Smooth muscle cell (in vitro differentiated cells): ENCODE measurements around the gene TMEM184A. TPM values are rescaled to one million over a fixed set of nuclear protein-coding genes. Genes with fewer than 3 reads are reported as not detected.
"Not testable (repeated sequence)": the region's sequence is repeated elsewhere in the genome, so short reads cannot be mapped to it uniquely, and the experiment has no call there.

Experiments used
- DNase-seq: peaks from one replicate; lab custom pipeline; 2025; ENCODE audit not compliant: unreplicated experiment; lab: John Stamatoyannopoulos, UW
- H2AFZ ChIP-seq: fragments of 200-600 bp; sonication (generic); 2 replicates; pipeline ENCODE4 v1.6.0; 2016; ENCODE audit warnings: antibody characterized with exemption, low read depth, mild to moderate bottlenecking
- H3F3A ChIP-seq: fragments of 200-600 bp; sonication (generic); 2 replicates; pipeline ENCODE4 v1.6.0; 2017; ENCODE audit warnings: antibody characterized with exemption, low read depth
- H3K27ac ChIP-seq: fragments of 200-600 bp; sonication (generic); 2 replicates; pipeline ENCODE4 v1.5.1; 2016; ENCODE audit warnings: low read depth, mild to moderate bottlenecking
- H3K27me3 ChIP-seq: fragments of 200-600 bp; sonication (generic); 2 replicates; pipeline ENCODE4 v1.6.1; 2016; ENCODE audit warnings: low read depth, mild to moderate bottlenecking
- H3K36me3 ChIP-seq: fragments of 200-600 bp; sonication (generic); 2 replicates; pipeline ENCODE4 v1.5.1; 2016; ENCODE audit warnings: low read depth
- H3K4me1 ChIP-seq: fragments of 200-600 bp; sonication (generic); 2 replicates; pipeline ENCODE4 v1.5.1; 2016; ENCODE audit warnings: low read depth
- H3K4me2 ChIP-seq: fragments of 200-600 bp; sonication (generic); 2 replicates; pipeline ENCODE4 v1.6.0; 2016; ENCODE audit warnings: mild to moderate bottlenecking
- H3K4me3 ChIP-seq: fragments of 200-600 bp; sonication (generic); 2 replicates; pipeline ENCODE4 v1.5.1; 2016; ENCODE audit warnings: mild to moderate bottlenecking
- H3K79me2 ChIP-seq: fragments of 200-600 bp; sonication (generic); 2 replicates; pipeline ENCODE4 v1.6.0; 2016; ENCODE audit warnings: low read depth, mild to moderate bottlenecking
- H3K9ac ChIP-seq: fragments of 200-600 bp; sonication (generic); 2 replicates; pipeline ENCODE4 v1.6.0; 2016; ENCODE audit warnings: low read depth
- H3K9me3 ChIP-seq: fragments of 200-600 bp; sonication (generic); replicated peaks from 2 replicates; pipeline ENCODE4 v1.5.1; 2016; ENCODE audit warnings: low read depth
- H4K20me1 ChIP-seq: fragments of 200-600 bp; sonication (generic); 2 replicates; pipeline ENCODE4 v1.6.0; 2016; ENCODE audit warnings: low read depth
- WGBS: methylation state at CpG from one replicate; pipeline ENCODE4 v1.1.7; 2016; ENCODE audit warnings: low lambda C conversion rate; 5-methylcytosine and 5-hydroxymethylcytosine counted together
- polyA plus RNA-seq: library from polyadenylated mRNA; unstranded; fragments of >200 nt; fragmentation: Nextera tagmentation; extraction: Ambion mirVana; gene quantifications from 2 replicates; pipeline ENCODE4 v1.2.1, GENCODE V29; 2016
- total RNA-seq: library from RNA; depleted of rRNA; stranded (reverse); fragments of >200 nt; gene quantifications from 2 replicates; pipeline ENCODE4 v1.2.3, GENCODE V29; 2014
- TF ChIP-seq, protein P1 (sequence below): fragments of 200-600 bp; sonication (generic); IDR thresholded peaks from 2 replicates; pipeline ENCODE4 v1.5.1; 2017; ENCODE audit warnings: borderline replicate concordance, mild to moderate bottlenecking, antibody characterized with exemption; ENCODE audit not compliant: insufficient read depth, poor library complexity, severe bottlenecking

TMEM184A gene
- total and polyA plus RNA-seq, 2 experiments from 2014 or later = 1.6 to 4.8 TPM

GRCh38 chr7:1586126-1586826 is 30.3 kb upstream of the TMEM184A start:
- no peaks in the 10 kb centered on the region for H3K79me2 ChIP-seq
- no peaks in the 10 kb centered on the region for H3F3A ChIP-seq
- no peaks in the 10 kb centered on the region for H3K4me1 ChIP-seq
- no peak for DNase-seq
- no peak overlapping the region for H3K27ac ChIP-seq
- H3K4me2 ChIP-seq = no peak overlapping the region
- no peak overlapping the region for H2AFZ ChIP-seq
- WGBS = 97% methylated on average over 30 of the region's 34 CpGs
- H4K20me1 ChIP-seq = no peaks in the 10 kb centered on the region
- no peaks in the 10 kb centered on the region for H3K9me3 ChIP-seq
- no peak overlapping the region for H3K4me3 ChIP-seq
- TF ChIP-seq, protein P1, sequence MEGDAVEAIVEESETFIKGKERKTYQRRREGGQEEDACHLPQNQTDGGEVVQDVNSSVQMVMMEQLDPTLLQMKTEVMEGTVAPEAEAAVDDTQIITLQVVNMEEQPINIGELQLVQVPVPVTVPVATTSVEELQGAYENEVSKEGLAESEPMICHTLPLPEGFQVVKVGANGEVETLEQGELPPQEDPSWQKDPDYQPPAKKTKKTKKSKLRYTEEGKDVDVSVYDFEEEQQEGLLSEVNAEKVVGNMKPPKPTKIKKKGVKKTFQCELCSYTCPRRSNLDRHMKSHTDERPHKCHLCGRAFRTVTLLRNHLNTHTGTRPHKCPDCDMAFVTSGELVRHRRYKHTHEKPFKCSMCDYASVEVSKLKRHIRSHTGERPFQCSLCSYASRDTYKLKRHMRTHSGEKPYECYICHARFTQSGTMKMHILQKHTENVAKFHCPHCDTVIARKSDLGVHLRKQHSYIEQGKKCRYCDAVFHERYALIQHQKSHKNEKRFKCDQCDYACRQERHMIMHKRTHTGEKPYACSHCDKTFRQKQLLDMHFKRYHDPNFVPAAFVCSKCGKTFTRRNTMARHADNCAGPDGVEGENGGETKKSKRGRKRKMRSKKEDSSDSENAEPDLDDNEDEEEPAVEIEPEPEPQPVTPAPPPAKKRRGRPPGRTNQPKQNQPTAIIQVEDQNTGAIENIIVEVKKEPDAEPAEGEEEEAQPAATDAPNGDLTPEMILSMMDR = no peak
- no peaks in the 10 kb centered on the region for H3K36me3 ChIP-seq
- H3K27me3 ChIP-seq = no peaks in the 10 kb centered on the region
- H3K9ac ChIP-seq = no peak overlapping the region

DNA sequence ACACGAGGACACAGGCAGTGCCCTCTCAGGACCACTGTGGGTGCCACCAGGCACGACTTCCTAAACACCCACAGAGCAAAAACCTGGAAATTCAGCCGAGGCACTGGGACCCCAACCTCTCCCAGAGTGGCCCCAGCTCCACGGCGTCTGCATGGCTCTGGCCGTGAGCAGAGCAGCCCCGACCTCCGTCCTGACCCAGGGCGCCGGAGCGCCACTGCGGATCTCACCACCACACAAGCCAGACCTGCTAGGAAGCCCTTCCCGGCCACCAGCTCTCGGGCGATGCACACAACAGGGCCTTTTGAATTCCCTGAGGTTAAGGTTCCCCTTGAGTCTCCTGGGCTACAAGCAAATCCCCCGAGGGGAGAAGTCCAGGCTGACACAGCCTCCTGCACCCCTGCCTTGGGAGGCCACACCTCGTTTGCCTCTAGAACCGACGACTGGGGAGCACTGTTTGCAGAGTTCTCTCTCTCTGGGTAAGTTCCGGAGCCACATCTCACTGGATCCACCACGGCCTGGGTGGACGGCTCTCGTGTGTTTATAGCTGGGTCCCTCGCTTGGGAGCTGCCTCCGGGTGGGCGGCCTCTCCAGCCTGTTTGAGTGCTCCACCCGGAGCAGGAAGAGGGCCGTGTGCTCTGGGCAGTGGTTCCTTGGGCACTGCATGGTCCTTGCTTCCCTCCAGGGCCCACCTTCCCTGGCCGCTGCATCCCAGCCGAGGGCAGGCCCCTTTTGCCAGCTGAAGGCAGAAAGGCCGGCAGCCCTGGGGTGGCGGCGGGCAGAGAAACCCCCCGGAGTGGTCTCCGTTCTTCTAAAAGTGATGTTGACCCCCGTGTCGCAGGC is 29.4 kb upstream of the TMEM184A start:
- no peaks in the 10 kb centered on the region for H3K9me3 ChIP-seq
- no peak overlapping the region for H3K4me3 ChIP-seq
- 93% methylated on average over 37 of the region's 37 CpGs for WGBS
- no peak overlapping the region for H3K4me2 ChIP-seq
- H3K27me3 ChIP-seq = no peaks in the 10 kb centered on the region
- no peaks in the 10 kb centered on the region for H3K4me1 ChIP-seq
- TF ChIP-seq, protein P1 = no peak
- H3K9ac ChIP-seq = no peak overlapping the region
- no peaks in the 10 kb centered on the region for H4K20me1 ChIP-seq
- no peak overlapping the region for H2AFZ ChIP-seq
- no peak for DNase-seq
- no peaks in the 10 kb centered on the region for H3F3A ChIP-seq
- H3K36me3 ChIP-seq = no peaks in the 10 kb centered on the region
- no peaks in the 10 kb centered on the region for H3K79me2 ChIP-seq
- no peak overlapping the region for H3K27ac ChIP-seq

- Histone ChIP-seq H4K20me1 (no peaks in the 10 kb centered on the region), H3K36me3 (no peaks in the 10 kb centered on the region), H3K9ac (no peak overlapping the region), H3K9me3 (no peaks in the 10 kb centered on the region), H3K27ac (no peak overlapping the region), H3K4me1 (no peaks in the 10 kb centered on the region), H3K27me3 (no peaks in the 10 kb centered on the region), H3K79me2 (no peaks in the 10 kb centered on the region), H3F3A (no peaks in the 10 kb centered on the region), H3K4me3 (no peak overlapping the region), H3K4me2 (no peak overlapping the region), H2AFZ (no peak overlapping the region)
- TF ChIP-seq, protein P1 = no peak
- DNase-seq = no peak
- 92% methylated on average over 18 of the region's 18 CpGs for WGBS
These were observed 28.7 kb upstream of the TMEM184A start for GRCh38 chr7:1584700-1585099.

DNA sequence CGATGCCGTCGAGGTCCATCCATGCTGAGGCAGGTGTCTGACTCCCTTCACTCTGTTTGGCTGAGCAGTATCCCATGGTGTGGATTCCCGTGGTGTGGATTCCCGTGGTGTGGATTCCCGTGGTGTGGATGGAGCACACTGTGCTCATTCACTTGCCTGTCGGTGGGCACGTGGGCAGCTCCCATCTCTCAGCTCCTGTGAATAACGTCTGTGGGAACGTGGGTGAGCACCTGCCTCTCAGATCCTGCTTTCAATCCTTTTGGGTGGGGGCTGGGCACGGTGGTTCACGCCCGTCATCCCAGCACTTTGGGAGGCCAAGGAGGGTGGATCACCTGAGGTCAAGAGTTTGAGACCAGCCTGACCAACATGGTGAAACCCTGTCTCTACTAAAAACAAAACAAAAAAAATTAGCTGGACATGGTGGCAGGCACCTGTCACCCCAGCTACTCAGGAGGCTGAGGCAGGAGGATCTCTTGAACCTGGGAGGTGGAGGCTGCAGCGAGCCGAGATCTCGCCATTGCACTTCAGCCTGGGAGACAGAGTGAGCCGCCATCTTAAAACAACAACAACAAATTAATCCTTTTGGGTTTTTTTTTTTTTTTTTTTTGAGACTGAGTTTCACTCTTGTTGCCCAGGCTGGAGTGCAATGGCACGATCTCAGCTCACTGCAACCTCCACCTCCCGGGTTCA is 27.4 kb upstream of the TMEM184A start:
- 91% methylated on average over 19 of the region's 19 CpGs for WGBS
- not testable (repeated sequence) for DNase-seq, H3F3A ChIP-seq, H3K36me3 ChIP-seq, H4K20me1 ChIP-seq, H3K27ac ChIP-seq, H3K9me3 ChIP-seq, H3K9ac ChIP-seq, H3K4me3 ChIP-seq, H3K27me3 ChIP-seq, H2AFZ ChIP-seq, H3K4me2 ChIP-seq, H3K4me1 ChIP-seq, H3K79me2 ChIP-seq
